ENCODE data around the gene ABCA10.

DNA sequence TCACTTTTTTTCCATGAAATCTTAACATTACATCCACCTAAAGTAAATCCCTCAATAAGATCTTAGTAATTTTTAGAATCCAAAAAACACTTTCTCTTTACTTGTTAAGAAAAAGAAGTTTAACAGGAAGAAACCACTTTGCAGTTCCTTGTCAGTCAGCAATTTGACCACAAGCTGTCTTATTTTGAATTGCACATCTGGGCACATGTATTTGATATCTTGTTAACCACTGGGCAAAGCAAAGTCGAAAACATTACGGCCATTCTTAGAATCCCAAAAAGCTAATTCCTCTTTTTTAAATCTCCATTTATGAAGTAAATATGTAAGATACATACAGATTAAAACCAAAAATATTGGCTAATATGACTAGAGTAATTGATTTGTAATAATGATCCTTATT is 1.1 kb downstream of the ABCA10 start:
- no peak for TF ChIP-seq EGR1 (IDR thresholded peaks at IDR 0.05; ENCODE audit: low read depth)
- TF ChIP-seq, protein P1, sequence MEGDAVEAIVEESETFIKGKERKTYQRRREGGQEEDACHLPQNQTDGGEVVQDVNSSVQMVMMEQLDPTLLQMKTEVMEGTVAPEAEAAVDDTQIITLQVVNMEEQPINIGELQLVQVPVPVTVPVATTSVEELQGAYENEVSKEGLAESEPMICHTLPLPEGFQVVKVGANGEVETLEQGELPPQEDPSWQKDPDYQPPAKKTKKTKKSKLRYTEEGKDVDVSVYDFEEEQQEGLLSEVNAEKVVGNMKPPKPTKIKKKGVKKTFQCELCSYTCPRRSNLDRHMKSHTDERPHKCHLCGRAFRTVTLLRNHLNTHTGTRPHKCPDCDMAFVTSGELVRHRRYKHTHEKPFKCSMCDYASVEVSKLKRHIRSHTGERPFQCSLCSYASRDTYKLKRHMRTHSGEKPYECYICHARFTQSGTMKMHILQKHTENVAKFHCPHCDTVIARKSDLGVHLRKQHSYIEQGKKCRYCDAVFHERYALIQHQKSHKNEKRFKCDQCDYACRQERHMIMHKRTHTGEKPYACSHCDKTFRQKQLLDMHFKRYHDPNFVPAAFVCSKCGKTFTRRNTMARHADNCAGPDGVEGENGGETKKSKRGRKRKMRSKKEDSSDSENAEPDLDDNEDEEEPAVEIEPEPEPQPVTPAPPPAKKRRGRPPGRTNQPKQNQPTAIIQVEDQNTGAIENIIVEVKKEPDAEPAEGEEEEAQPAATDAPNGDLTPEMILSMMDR (IDR thresholded peaks at IDR 0.05 in 2 of 3, conservative IDR thresholded peaks at IDR 0.05 in 1 of 3; ENCODE audit: borderline replicate concordance in 1 of 3, insufficient read depth in 1 of 3, low read depth in 2 of 3, low read length in 2 of 3) = no peak
- TF ChIP-seq TCF7L2 (IDR thresholded peaks at IDR 0.05; ENCODE audit: borderline replicate concordance, extremely low read depth, insufficient read depth, insufficient read length) = no peak
- no peak for TF ChIP-seq POLR2A (IDR thresholded peaks at IDR 0.05; ENCODE audit: borderline replicate concordance, extremely low read depth, insufficient read depth, insufficient read length)
- no peak for TF ChIP-seq ZNF274 (IDR thresholded peaks at IDR 0.05; ENCODE audit: low read depth, low read length)
- no peak for TF ChIP-seq POLR2AphosphoS5 (IDR thresholded peaks at IDR 0.05; ENCODE audit: low read depth, low read length)
